ENCODE results near the gene ENHO. TPM values are rescaled to one million over a fixed set of nuclear protein-coding genes. Genes with fewer than 3 reads are reported as not detected.

Gene ENHO
- total RNA-seq, 1 experiment from 2014 or later: 10.4 TPM

DNA sequence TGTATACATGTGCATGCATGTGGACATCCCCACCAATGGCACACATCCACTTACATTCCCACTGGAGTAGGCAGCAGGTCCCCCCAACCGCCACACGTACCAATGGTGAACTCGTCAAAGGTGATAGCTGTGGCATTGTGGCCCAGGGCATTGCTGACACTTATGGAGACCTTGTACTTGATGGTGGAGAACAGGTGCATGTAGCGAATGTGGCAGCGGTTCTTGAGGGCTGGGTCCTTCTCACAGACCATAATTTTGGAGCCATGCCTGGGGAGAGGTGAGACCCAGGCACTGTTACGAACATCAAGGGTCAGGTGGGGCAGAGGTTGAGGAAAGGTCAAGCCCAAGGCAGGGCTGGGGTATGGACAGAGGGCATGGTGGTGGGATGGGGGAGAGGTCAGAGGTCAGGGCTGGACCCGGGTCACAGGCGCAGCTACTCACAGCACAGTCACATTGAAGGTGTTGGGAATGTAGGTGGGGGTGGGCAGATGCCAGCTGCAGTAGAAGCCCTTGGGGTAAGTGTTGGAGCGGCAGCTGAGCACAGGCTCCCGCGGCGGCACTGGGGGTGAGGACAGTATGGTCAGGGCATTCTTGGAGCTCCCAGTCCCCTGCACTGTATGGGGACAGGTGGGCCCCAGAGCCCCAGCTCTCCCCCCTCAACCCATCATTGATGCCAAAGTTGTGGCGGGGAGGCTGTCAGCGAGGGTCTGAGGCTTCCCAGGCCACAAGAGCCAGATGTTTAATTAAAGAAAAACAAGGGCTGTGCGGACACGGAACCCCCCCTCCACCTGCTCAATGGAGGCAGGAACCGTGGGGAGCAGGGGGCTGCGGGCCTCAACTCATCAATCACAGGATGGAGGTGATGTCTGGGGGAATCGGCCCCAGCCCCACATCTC lies 34.9 kb upstream of the ENHO start:
- in situ Hi-C loops (cut with HindIII; ENCODE audit: low sequenced_read_pairs): no loop called here
- DNase-seq (ENCODE audit: low spot score): no peak

DNA sequence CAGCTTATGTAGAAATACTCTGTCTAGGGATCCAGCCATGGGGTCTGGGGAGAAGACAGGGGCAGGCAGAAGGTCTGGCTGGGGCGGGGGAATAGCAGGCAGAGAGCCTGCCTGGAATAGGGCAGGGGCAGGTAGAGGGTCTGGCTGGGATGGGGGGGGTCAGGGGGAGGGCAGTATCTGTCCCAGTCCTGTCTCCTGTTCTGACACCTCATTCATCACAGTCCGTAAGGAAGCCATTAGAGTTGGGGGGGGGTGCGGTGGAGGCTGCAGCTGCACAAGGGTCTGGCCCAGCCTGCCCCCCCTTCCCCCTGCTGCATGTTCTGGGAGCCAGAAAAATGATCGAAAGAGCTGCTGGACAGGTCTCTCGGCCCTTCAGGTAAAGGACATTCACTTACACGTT lies 34.2 kb upstream of the ENHO start:
- in situ Hi-C loops (cut with HindIII; ENCODE audit: low sequenced_read_pairs): no loop called here

DNA sequence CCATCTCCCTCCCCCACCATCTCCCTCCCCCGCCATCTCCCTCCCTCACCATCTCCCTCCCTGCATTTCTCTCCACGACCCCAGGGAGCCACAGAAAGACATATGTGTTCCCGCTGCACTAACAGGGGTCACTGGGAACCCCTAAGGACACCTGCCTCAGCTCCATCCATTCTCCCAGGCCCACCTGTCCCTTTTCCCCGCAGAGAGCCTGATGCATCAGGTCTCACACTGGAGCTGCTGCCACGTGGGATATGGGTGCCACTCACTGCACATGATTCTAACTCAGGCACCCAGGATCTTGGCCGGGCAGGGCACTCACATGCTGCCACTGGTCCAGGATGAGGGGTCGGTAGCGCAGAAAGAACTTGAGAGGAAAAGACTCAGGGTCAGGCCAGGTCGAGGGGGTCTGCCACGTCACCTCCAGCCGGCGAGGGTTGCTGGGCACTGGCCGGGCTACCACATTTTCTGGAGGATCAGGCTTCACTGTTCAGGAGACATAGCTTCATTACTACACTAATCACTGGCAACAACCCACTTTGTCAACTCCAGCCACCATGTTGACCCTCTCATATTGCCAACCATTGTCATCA lies 33.2 kb upstream of the ENHO start:
- in situ Hi-C loops (cut with HindIII; ENCODE audit: low sequenced_read_pairs): no loop called here
- no peak for DNase-seq (ENCODE audit: low spot score)

More for the DNA sequence above, 34.2 kb upstream of the ENHO start:
- no peak for DNase-seq (ENCODE audit: low spot score)

DNA sequence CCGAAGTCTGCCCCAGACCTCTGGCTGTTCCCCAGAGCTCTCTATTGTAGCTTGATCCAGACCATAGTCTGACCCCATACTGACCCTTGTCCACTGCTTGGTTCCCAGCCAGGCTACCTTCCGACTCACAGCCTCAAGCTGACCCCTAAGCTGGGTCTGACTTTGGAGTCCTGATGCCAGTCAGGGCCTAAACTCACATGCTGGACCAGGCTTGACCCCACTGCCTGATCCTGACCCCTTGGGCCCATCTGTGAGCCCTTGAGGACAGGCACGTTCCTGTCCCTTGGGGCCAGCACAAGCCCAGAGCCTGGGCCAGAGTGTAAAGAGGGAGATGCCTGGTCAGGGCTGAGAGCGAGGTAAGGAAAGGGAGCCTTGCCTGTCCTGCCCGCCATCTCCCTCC lies 32.7 kb upstream of the ENHO start:
- in situ Hi-C loops (cut with HindIII; ENCODE audit: low sequenced_read_pairs): no loop called here
- no peak for DNase-seq (ENCODE audit: low spot score)

DNA sequence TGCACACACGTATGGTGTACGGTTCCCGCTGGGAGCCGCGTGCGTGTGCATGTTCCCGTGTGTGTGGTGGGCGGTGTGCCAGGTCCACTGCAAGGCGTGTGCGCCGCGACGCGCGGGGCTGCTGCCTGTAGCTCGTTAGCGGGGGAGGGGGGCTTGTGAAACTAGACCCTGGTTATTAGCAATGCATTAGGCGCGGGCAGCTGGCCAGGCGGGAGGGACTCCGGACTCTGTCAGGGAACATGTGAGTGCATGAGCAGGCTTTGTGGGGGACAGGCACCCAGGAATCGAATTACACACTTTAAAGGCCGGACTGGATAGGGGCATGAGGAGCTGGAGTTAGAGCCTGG lies 32.2 kb upstream of the ENHO start:
- in situ Hi-C loops (cut with HindIII; ENCODE audit: low sequenced_read_pairs): no loop called here
- no peak for DNase-seq (ENCODE audit: low spot score)

GRCh38 chr9:34554211-34555001 lies 31.6 kb upstream of the ENHO start:
- DNase-seq (ENCODE audit: low spot score): no peak
- in situ Hi-C loops (cut with HindIII; ENCODE audit: low sequenced_read_pairs): no loop called here

DNA sequence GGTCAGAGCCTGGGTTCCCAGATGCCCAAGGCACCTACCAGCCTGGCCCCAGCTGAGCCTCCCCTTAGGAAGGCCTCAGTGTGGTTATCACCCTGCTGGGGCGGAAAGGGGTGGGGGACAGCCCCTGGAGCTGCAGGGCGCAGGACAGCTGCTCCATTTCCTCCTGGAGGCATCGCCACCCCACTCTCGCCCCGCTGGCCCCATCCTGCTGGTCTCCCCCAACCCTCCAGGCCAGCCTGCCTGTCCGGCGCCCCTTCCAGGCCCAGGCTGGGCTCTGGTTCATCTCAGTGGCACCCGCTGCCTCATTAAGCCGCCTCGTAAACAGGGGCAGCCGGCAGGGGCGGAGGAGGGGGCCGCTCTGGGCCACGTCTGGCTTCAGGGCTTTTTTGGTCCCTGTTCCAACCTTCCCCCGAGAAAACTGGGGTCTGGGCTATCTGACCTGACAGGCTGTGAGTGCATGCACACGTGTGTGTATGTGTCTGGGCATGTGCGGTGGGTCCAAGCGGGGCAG lies 30.8 kb upstream of the ENHO start:
- in situ Hi-C loops (cut with HindIII; ENCODE audit: low sequenced_read_pairs): no loop called here
- DNase-seq (ENCODE audit: low spot score): no peak

GRCh38 chr9:34552986-34553385 lies 30.2 kb upstream of the ENHO start:
- no peak for DNase-seq (ENCODE audit: low spot score)
- in situ Hi-C loops (cut with HindIII; ENCODE audit: low sequenced_read_pairs): no loop called here

DNA sequence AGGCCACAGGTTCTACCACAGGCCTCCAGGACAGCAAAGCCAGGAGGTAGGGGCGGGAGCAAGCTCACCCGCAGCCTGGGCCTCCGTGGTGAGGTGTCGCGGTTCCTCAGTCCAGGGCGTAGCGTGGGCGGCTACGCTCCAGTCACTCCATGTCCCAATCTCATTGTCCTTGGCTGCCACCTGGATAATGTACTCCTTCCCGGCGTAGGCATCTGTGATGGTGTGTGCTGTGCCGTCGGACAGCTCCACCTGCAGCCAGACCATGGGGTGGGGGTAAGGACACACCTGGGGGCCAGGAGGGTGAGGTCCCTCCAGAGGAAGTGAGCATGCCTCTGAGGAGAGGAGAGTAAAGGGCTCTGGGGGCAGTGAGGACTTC lies 29.8 kb upstream of the ENHO start:
- DNase-seq (ENCODE audit: low spot score): no peak
- in situ Hi-C loops (cut with HindIII; ENCODE audit: low sequenced_read_pairs): no loop called here

DNA sequence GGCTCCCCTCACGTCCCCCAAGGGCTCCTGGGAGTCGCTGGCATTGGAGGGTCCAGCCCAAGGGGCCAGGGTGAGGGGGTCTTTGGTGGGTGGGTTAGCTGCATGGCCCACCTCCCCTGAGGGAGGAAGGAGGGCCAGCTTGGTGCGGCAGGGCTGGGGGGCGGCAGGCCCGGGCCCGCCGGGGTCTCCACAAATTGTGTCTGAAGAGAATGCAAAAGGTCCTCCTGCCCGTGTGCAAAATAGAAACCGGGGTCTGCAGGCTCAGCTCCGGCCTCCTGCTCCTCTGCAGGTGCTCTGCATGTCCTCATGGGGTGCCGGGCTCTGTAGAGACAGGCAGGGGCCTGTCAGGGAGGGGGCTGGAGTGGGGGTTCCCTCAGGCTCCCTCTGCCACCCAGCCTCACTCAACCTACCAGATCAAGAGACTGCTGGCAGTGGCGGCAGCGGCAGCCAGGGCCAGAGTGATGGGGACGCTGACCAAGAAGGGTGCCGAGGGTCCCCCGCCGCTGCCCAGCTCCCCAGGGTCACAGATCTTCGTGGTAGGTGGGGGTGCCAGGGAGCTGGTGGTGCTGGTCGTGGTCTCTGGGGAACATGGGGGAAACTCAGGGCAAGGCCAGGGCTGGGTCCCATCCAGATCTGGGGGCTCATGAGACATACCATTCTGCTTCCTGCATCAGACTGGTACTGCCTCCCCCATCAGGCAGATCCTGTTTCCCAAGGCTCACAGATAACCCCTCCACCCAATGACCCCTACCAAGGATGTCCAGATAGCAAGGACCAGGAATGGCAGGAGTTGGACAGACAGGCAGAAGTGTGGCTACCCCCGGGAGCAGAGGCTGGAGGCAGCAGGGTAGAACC lies 29.2 kb upstream of the ENHO start:
- DNase-seq (ENCODE audit: low spot score): no peak
- in situ Hi-C loops (cut with HindIII; ENCODE audit: low sequenced_read_pairs): no loop called here

GRCh38 chr9:34550681-34551270 lies 28.0 kb upstream of the ENHO start:
- in situ Hi-C loops (cut with HindIII; ENCODE audit: low sequenced_read_pairs): no loop called here

DNA sequence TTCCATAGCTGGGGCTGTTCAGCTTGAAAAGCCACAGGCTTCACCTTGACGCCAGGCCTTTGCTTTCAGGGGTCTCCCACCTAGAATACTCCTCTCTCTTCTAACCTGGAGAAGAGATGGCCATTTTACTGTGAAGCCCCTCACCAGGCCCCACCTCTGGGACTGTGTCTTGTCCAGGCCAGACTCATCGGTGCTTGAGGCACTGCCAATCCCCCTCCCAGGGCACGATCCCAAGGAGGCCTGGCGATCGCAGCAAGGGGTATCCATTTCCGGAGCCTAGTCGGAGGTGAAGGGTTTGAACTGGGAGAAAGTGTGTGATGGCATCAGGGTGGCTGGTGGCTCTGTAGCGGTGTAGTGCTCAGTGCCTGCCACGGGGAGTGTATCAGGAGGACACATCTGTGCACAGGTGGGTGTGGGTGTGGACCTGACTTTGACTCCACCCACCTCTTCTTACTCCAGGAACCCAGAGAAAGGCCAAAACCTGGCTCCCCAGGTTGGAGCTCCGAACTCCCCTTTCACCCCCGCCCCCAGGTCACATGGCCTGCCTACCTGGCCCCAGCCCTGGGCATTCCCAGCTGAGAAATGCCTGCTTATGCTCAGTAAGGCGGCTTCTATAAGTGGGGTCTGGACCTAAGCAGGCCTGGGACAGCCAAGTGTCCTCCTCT lies 27.4 kb upstream of the ENHO start:
- no peak for DNase-seq (ENCODE audit: low spot score)
- in situ Hi-C loops (cut with HindIII; ENCODE audit: low sequenced_read_pairs): no loop called here

More at GRCh38 chr9:34550681-34551270, 28.0 kb upstream of the ENHO start:
- no peak for DNase-seq (ENCODE audit: low spot score)

- in situ Hi-C loops (cut with HindIII; ENCODE audit: low sequenced_read_pairs): no loop called here
These were observed 26.6 kb upstream of the ENHO start for GRCh38 chr9:34549407-34549732.

GRCh38 chr9:34547960-34548611 lies 25.3 kb upstream of the ENHO start:
- DNase-seq (ENCODE audit: low spot score): peak; percentile 78
- in situ Hi-C loops (cut with HindIII; ENCODE audit: low sequenced_read_pairs): no loop called here

More at GRCh38 chr9:34549407-34549732, 26.6 kb upstream of the ENHO start:
- DNase-seq (ENCODE audit: low spot score): no peak

- DNase-seq (ENCODE audit: low spot score): peak; percentile 79
- in situ Hi-C loops (cut with HindIII; ENCODE audit: low sequenced_read_pairs): no loop called here
These were observed 24.3 kb upstream of the ENHO start for GRCh38 chr9:34546834-34547827.

GRCh38 chr9:34546102-34546833 lies 23.5 kb upstream of the ENHO start:
- no peak for DNase-seq (ENCODE audit: low spot score)
- in situ Hi-C loops (cut with HindIII; ENCODE audit: low sequenced_read_pairs): no loop called here

Measured in G401 (cell line).